ENCODE measurements around the gene WDR77.

WDR77 gene

GRCh38 chr1:111448918-111449702 is at the start of gene WDR77, which contains the start of gene ATP5PB:
TSS of gene WDR77 (minus strand) at chr1:111449256. CDS start at chr1:111449169, 87 bp downstream.
TSS of gene ATP5PB (plus strand) at chr1:111449464. CDS start at chr1:111449542, 78 bp downstream.
- DNase-seq = peak; percentile 88

DNA sequence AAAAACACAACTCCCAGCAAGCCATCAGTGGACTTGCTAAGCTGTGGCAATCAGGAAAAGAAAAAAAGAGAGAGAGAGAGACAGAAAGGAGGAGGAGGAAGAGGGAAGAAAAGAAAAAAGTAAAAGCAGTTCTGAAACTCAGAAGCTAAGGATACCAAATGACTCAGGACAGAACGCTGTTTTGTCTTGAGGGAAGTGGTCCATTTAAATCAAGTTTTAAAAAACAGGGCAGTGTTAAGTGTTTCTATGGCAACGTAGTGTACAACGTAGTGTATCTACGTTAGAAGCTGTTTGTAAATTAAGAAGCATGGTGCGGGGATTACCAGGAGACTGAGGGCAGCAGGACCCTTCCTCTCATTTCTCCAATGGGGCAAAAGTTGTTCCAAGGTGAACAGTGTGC is 48.5 kb upstream of the WDR77 start:
- no peak for DNase-seq

DNA sequence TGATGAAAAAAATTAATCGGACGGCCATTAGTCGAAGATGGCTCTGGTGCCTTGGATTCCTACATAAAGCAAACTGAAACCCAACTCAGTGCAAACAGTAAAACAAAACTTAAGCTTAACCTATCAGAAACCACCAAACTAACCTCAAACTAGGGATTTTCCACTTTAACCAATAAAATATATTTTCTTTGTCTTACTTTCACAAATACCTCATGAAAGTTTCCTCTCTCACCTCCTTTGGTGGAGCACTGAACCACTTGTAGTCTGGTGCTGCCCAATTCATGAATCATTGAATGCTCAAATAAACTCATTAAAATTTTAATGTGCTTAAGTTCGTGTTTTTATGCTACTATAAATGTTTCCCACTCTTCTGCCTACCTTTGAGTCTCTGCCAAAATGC is 47.3 kb upstream of the WDR77 start:
- DNase-seq = no peak

DNA sequence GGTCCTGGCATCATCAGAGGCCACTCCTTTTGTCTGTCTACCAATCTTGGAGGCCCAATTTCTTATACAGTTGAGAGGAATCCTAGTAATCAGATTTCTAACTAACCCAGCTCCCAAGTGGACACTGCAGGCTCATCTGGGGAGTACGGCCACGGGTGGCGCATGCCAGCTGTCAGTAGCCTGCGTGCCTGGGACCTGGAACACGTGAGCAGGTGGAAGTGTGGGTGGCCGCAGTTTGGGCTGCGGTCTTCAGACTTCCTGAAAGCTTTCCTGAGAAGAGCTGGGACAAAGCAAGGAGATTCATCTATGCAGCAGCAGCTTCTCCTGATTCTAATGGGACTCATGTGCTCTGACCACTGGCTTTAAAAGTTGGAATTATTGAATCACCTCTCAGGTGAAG is 42.0 kb upstream of the WDR77 start:
- no peak for DNase-seq

DNA sequence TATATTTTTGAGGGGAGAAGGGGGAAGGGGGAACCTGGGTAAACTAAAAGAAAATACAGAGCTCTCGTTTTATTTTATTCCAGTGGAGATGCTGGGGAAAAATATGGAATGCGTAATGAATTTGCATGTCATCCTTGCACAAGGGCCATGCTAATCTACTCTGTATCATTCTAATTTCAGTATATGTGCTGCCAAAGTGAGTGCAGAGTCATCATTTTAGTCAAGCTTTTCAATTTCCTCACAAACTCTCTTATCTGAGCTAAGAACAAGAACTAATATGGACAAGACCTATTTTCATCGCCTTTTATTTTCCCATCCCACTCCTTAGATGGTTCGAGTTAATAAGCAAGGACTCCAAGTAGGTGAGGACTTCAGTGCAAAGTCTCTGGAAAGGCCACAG is 41.2 kb upstream of the WDR77 start:
- DNase-seq = no peak

DNA sequence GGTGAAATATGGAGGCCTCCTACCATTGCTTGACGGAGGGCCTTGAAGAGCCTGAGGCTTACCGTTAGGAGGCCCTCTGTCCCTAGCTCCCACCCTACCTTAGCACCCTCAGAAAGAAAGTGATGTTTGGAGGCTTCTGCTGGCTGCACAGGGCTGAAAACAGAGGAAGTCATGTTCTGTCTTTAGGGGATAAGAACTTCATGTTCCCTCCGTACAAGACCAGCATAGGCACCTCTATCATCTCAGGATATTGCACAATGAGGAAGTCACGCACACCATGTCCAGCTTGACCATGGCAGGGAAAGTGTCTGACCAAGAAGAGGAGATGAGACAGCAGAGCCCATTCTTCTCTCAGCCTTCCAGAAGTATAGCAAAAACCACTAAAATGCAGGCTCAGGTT is 40.5 kb upstream of the WDR77 start:
- DNase-seq = no peak

GRCh38 chr1:111488669-111489068 is 39.6 kb upstream of the WDR77 start:
- no peak for DNase-seq

DNA sequence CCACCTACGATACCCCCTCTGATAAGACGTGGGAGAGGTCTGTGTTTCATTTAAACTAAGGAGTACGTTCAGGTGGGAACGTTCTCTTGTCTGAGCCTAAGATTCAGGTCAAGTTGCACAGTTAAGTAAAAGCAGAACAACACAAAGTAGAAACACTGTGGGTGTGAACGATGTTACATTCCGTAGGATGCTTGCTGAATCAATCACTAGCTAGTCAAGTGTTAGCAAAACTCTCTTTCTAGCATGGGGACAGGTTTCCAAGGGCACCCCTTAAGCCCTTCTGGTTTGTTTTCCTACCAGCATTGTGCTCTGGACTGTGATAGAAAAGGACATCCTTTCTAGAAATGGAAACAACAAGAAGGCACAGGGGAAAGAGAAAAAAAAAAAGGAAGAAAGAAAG is 38.1 kb upstream of the WDR77 start:
- no peak for DNase-seq

DNA sequence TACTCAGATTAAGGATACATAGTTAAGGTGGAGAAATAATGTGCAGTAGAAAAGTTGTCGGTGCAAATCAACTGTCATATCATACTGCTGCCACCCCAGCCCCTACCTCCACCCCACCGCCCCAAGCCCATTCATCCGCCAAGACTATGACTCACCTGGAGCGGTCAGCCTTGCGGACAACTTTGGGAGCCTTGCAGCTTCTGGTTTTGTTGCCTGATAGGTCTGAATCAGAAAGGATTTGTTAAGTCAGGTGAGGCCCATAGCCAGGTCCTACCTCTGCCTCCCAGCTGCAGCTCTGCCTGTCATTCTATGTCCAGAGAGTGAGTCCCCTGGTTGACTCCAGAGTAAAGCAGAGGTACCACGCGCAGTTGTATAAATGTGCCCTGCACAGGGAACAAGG is 37.4 kb upstream of the WDR77 start:
- no peak for DNase-seq

GRCh38 chr1:111484391-111485026 is 35.5 kb upstream of the WDR77 start:
- DNase-seq = no peak

GRCh38 chr1:111483876-111484275 is 34.8 kb upstream of the WDR77 start:
- DNase-seq = no peak

DNA sequence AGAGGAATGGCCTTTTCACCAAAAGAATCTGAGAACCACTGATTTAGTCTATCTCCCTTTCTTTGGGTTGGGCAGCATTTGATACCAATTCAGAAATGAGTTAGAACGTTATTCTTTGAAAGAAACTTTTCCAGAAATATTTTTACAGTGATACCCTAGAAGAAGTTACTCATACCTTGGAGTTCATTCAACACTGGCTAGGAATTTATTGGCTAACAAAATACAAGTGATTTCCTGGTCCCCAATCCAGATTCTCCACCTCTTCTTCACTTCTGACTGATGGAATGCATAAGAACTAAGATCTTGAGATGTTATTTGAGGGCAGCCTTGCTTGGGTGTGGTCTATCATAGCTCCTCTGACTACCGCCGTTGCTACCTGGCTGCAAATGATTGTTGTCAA is 34.1 kb upstream of the WDR77 start:
- DNase-seq = no peak

GRCh38 chr1:111481387-111482221 is 32.5 kb upstream of the WDR77 start:
- peak; percentile 76 for DNase-seq

DNA sequence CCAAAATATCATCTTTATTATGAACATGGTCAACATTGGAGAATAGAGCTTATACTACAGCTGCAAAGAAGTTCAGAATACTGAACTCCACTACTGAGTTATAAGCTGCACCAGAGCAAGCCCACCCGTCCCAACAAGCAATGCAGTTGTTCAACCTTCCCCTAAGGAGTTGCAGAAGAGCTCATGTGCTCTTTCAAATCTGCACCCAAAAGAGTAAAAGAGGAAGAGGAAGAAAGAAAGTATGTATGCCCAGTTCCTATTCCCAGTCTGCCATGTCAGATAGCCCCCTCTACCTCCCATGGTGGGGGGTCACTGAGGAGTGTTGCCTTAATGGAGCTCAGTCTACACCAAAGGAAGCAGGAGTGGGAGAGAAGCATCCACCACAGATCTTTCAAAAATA is 31.6 kb upstream of the WDR77 start:
- no peak for DNase-seq

GRCh38 chr1:111476761-111477309 is 27.8 kb upstream of the WDR77 start:
- DNase-seq = peak; percentile 52

- no peak for DNase-seq
Observed at GRCh38 chr1:111476214-111476613, 27.2 kb upstream of the WDR77 start.

DNA sequence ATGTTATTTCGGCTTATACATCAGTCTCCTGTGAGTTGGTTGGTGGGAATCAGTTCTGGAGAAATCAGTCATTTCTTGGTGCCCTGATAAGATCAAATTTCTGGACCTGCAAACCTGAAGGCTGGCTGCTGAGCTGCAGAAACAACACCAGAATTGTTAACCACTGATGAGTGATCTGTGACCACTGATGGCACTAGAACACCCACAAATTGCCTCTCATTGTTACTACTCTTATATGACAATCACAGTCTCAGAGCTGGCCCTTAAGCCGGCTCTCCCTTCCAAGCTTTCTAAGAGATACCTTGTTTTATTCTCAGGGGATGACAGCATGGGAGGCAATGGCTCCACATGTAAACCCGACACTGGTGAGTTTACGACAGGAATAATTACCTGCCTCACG is 26.6 kb upstream of the WDR77 start:
- peak; percentile 25 for DNase-seq

GRCh38 chr1:111474521-111474920 is 25.5 kb upstream of the WDR77 start:
- no peak for DNase-seq

- DNase-seq = no peak
Observed at GRCh38 chr1:111474106-111474505, 25.1 kb upstream of the WDR77 start.

DNA sequence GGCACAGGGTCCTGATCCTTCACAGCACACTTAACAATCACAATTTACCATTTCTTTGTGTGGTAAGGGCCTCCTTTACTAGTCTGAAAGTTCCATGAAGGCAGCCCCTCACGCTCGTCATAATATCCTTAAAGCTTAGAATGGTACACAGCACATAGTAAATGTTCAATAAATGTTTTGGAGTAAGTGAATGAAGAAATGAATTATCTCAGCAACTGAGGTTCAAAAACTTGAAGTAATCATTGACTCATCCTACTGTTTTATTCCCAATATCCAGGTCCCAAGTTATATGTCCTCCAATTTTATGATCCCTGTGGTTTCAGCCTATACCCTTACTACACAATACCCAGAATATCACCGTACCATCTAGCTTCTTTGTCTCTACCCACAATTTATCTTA is 22.5 kb upstream of the WDR77 start:
- no peak for DNase-seq

DNA sequence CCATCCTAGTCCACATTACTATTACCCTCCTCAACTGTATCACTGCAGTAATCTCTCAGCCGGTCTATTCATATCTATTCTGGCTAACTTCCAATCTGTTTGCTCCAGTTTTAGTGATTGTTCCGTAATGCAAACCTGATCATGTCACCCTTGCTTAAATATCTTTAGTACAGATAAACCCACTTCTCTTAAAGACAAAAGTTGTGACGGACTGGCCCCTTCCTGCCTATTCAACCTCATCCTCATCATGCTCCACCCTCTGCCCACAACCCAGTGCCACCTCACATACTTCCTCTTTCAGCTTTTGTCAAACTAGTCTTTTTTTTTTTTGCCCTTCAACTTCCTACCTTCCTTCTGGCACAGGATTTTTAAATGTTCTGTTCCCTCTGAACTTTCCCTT is 22.0 kb upstream of the WDR77 start:
- DNase-seq = peak; percentile 83

DNA sequence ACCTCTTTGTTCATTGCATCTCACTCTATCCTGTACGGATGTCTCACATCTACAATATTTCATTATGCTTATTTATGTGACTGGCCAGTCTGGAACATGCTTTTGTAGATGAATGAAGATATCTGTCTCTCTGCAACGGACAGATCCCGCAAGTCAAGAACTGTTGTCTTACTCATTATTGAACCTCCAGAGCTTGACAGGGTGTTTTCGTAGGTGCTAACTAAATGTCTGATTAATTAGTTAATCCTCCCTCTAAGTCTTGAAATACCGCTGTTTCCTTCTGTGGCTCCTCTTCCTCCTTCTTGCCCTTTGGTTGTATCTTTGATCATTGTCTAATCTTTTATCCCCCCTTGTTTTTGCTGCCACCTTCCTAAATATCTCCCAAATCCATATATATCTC is 21.5 kb upstream of the WDR77 start:
- no peak for DNase-seq

DNA sequence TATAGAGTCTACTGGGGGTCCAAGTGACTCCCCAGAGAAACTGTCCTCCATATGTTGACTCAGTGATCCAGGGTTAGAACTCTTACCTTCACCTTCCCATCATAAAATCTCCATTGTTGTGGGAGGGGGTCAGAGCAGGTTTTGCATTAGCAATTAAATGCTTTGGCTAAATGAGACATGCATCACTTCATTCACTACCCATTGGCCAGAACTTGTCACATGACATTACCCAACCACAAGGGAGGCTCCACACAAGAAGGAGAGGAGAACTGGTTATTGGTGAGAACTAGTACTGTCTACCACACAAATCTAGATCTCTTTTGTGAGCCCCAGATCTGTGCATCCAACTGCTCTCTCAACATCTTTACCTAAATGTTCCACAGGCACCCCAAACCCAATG is 20.5 kb upstream of the WDR77 start:
- DNase-seq = no peak

All from CD4-positive, alpha-beta T cell treated with Interleukin-6 for 4 hours (primary cell).